Stimulated activated CD4-positive, alpha-beta T cell treated with anti-CD3 and anti-CD28 coated beads, TNF-alpha, amount 100 ng/mL, for 24 hours (primary cell): ENCODE data around the gene SLC16A2.
"Not testable (repeated sequence)": the region's sequence is repeated elsewhere in the genome, so short reads cannot be mapped to it uniquely, and the experiment has no call there.

Experiments used
- DNase-seq, 3 experiments: peaks; one replicate each; pipeline ENCODE4 v3.0.0-alpha.2; 2020; ENCODE audit warnings: low read depth in 3 of 3

Gene SLC16A2

DNA sequence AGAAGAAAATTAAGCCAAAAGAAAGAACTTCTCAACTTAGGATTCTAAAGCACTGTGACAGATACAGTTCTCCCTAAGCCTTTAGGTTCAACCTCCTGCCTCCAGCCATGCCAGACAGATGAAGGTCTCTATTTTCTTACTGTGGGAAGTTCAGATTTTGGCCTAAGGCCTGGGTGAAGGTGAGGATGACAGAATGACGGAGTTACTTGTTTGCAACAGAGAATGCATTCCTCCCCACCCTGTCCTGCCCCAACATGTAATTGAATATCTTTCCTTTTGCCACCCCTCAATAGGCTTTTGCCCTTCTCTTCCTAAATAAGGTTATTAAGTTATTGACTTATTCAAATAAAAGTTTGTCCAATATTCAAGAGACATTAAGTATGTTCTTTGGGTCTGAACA lies 25.6 kb downstream of the SLC16A2 start:
- DNase-seq: no peak

GRCh38 chrX:74448669-74449068 lies 27.4 kb downstream of the SLC16A2 start:
- no peak for DNase-seq

DNA sequence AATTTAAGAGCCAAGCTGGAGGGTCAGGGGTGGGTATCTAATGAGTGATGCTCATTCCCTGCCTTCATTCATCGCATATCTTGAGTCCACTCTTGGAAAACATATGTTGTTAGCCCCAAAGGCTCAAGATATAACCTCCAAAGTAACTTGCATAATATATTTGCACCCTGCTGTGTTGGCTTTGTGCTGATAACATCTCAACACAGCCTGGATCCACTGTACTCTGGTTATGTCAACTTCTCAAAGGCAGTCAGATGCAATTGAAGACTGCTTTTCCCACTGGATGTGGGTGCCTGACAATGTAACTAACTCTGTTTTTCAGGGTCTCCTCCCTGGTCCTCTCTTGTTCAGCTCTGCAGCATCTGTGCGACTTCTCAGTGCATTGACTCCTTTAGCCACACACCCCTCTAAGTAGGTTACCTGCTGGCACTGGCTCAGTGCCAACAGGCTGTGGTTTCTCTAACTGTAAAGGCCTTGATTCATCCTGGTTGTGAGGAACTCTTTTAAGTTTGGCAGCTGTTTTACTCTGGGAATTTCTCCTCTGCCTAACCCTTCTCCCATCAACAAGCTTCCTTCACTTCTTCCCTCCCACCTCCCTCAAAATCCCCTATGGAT lies 28.1 kb downstream of the SLC16A2 start:
- peak in 1 of 3 experiments; percentile 33 for DNase-seq

GRCh38 chrX:74449937-74450330 lies 28.6 kb downstream of the SLC16A2 start:
- DNase-seq: no peak

DNA sequence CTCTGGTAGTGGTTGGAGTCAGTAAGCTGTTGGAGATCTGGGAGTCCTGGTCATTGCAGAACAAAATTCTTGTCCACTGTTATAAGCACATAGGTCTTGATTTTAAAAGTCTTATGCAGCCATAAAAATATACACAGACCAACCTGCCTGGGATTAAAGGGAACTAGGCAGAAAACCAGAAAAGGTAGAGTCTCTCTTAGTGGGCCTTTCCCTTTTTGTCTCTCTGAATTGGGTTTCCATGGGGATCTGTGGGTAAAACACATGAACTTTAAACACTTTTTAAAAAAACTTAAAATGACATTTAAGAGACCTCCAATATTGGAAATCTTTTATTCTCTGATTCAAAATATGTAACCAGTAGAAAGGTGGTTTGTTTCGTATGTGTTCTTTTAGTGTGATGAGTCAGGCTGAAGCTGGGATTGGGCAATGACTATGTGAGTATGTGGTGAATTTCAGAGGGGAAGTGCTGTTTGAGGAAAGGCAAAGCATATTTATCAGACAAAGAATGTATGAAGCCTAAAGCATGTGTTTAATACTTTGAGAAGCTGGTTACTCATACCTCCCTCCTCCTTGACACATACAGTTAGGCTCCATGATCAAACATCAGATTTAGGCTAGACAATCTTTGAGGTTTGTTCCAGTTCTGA lies 29.6 kb downstream of the SLC16A2 start:
- no peak for DNase-seq

DNA sequence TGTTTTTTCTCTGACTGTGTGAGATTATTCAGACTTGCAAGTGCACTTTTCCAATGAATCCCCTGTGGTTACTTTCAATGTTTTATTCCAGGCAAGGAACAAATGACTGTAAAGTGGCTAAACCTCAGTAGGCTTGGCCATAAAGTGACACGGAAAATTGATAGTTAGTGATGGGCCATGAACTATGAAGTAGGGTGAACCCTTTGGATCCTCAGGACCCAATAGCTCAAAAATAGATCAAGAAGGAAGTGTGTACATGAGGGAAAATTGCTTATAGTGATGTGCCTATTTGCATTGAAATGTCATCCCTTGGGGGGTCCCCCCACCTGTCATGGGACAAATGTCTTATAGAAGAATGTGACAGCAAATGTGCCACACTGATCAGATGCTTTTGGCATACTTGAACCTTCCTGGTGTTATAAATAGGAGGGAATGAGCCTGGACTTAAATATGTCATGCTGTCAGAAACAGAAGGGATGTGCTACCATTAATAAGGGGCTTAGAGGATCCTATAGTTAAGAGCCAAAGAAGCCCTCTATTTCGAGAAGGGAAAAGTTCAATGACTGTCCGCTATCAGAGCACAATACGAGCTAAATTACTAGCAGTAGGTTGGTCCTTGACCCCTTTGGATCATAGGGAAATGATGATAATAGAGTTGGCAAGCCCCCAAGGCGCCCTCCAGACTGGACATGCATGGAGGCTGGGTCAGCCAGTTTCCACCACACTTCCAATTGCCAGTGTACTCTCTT lies 30.3 kb downstream of the SLC16A2 start:
- DNase-seq: no peak

DNA sequence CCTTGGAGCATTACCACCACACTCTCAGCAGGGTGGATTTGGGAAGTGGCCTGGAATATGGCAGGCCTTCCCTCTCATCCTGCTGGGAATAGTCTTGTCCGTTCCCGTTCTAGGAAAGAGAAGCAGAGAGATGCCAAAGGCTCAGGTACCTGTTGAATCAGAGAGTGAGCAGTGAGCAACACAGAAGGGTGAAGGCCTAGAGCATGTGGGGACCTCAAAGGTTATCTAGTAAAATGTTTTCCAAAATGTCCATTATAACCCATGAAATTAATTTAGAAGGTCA lies 30.8 kb downstream of the SLC16A2 start:
- DNase-seq: no peak

- no peak for DNase-seq
Observed at GRCh38 chrX:74453178-74453577, 31.9 kb downstream of the SLC16A2 start.

DNA sequence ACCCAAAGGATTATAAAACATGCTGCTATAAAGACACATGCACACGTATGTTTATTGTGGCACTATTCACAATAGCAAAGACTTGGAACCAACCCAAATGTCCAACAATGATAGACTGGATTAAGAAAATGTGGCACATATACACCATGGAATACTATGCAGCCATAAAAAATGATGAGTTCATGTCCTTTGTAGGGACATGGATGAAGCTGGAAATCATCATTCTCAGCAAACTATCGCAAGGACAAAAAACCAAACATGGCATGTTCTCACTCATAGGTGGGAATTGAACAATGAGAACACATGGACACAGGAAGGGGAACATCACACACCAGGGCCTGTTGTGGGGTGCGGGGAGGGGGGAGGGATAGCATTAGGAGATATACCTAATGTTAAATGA lies 32.9 kb downstream of the SLC16A2 start:
- not testable (repeated sequence) for DNase-seq

- DNase-seq: no peak
Observed at GRCh38 chrX:74458736-74459135, 37.4 kb downstream of the SLC16A2 start.

GRCh38 chrX:74461384-74461783 lies 40.1 kb downstream of the SLC16A2 start:
- no peak for DNase-seq

DNA sequence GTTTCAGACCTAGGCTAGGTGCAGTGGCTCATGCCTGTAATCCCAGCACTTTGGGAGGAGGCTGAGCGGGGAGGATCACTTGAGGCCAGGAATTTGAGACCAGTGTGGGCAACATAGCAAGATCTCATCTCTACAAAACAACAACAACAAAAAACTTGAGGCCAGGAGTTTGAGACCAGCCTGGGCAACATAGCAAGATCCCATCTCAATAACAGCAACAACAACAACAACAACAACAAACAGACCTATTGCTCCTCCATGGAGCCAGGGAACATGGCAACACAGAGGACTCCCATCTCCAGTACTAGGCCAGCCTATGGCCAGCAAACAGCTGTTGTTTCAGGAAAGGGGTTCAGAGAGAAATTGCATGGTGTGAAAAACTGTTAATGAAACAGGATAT lies 43.4 kb downstream of the SLC16A2 start:
- DNase-seq: no peak

- no peak for DNase-seq
Observed at GRCh38 chrX:74465424-74465823, 44.1 kb downstream of the SLC16A2 start.

- no peak for DNase-seq
Observed at GRCh38 chrX:74467656-74468055, 46.4 kb downstream of the SLC16A2 start.

GRCh38 chrX:74473116-74473515 lies 51.8 kb downstream of the SLC16A2 start:
- not testable (repeated sequence) for DNase-seq

GRCh38 chrX:74490247-74490646 lies 69.0 kb downstream of the SLC16A2 start:
- DNase-seq: no peak

DNA sequence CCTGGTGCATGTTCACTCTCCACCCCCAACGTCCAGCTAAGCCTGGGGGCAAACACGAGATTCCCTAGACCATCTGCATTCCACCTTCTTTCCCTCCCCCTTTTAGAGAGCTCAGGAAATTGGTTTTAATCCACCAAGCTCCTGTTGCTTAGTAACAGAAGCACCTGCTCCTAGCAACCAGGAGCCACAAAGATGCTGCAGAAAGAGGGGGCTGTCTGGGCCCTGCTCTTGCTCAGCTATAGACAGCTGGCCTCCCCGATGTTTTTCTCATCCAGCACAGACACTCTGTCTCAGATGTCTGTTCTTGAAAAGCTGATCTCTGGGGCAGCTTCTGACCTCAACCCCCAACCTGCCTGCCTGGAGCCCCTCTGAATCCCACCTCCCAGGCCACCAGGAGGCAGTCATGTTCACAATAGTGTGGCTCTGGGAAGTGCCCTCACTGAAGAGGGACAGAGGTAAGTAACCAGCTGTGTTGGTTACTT lies 71.5 kb downstream of the SLC16A2 start:
- DNase-seq: peak in 1 of 3 experiments; percentile 4

DNA sequence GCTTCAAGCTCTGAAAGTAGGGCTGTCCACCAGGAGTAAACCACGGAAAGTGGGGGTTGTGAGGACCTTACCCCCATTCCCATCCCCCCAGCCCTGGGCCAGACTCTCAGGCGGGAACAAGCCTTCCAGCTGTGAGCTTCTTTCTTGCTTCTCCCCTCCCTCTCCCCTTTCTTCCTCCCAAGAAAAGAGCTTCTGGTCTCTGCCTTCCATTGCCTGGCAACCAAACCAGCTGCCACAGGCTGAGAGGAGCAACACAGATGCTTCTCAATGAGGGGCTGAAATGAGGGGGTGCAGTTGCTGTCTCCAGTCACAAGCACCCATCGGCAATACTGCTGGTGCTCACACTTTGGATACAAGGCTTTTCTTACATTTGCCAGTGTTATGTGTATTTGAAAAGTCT lies 72.5 kb downstream of the SLC16A2 start:
- DNase-seq: no peak

GRCh38 chrX:74498924-74499323 lies 77.6 kb downstream of the SLC16A2 start:
- no peak for DNase-seq

GRCh38 chrX:74500067-74500466 lies 78.8 kb downstream of the SLC16A2 start:
- no peak for DNase-seq

DNA sequence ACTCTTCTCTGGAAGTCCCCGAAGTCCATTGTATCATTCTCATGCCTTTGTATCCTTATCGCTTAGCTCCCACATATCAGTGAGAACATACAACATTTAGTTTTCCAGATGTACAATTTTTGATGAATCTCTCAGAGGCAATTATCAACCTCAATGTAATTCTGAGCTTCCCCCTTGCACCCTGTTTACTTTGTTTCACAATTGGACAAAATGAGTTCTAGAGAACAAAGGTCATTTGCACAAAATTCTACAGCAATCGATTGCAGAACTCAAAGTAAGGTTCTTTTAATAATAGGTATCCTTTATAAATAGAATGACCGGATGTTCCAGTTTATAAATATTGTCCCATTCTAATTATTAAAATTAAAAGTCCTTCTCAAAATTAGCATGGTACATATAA lies 79.3 kb downstream of the SLC16A2 start:
- no peak for DNase-seq

DNA sequence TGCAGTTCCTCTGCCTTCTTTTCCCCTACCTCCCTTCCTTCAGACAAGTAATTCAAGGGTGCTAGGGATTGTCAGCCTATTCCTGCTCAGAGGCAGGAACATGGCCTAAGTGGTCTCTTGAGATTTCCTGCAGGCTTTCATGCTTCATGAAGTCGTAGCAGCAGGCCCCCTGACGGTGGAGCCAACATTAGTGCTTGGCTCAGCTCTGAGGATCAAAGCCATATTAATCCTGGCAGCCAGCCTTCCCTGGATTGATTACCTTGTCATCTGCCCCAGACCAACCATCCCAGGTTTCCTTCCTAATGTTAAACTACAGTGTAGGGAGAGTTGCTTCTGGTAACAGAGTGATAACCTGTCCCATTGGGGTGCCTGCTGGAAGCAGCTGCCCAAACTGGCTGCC lies 84.1 kb downstream of the SLC16A2 start:
- no peak for DNase-seq
